Karpas-422 (cell line): ENCODE data around the gene THOC2. TPM values are rescaled to one million over a fixed set of nuclear protein-coding genes. Genes with fewer than 3 reads are reported as not detected.
"Not testable (repeated sequence)": the region's sequence is repeated elsewhere in the genome, so short reads cannot be mapped to it uniquely, and the experiment has no call there.

ENCODE experiments used
- DNase-seq: peaks from one replicate; pipeline ENCODE4 v3.0.0-alpha.2; 2015
- H2AFZ ChIP-seq: fragments of 200-600 bp; sonication (generic); 2 replicates; pipeline ENCODE4 v1.6.1; 2014; ENCODE audit warnings: antibody characterized with exemption, low read length, mixed read lengths
- H3K27ac ChIP-seq: fragments of 200-600 bp; sonication (generic); 2 replicates; pipeline ENCODE4 v1.5.1; 2014; ENCODE audit warnings: mild to moderate bottlenecking, low read length, moderate library complexity
- H3K27me3 ChIP-seq: fragments of 200-600 bp; sonication (generic); 2 replicates; pipeline ENCODE4 v1.6.1; 2014; ENCODE audit warnings: low read length, mixed read lengths
- H3K36me3 ChIP-seq: fragments of 200-600 bp; sonication (generic); 2 replicates; pipeline ENCODE4 v1.6.1; 2014; ENCODE audit warnings: low read length, mixed read lengths; ENCODE audit not compliant: insufficient read depth
- H3K4me1 ChIP-seq: fragments of 200-600 bp; sonication (generic); 2 replicates; pipeline ENCODE4 v1.6.1; 2014; ENCODE audit warnings: mild to moderate bottlenecking, low read length, mixed read lengths
- H3K4me2 ChIP-seq: fragments of 200-600 bp; sonication (generic); 2 replicates; pipeline ENCODE4 v1.6.1; 2014; ENCODE audit warnings: low read length, low read depth, mild to moderate bottlenecking; ENCODE audit not compliant: poor library complexity, severe bottlenecking
- H3K4me3 ChIP-seq: fragments of 200-600 bp; sonication (generic); 2 replicates; pipeline ENCODE4 v1.5.1; 2014; ENCODE audit warnings: mild to moderate bottlenecking, antibody characterized with exemption, low read length, mixed read lengths
- H3K79me2 ChIP-seq: fragments of 200-600 bp; sonication (generic); 2 replicates; pipeline ENCODE4 v1.6.1; 2014; ENCODE audit warnings: mild to moderate bottlenecking, low read length, mixed read lengths
- H3K9ac ChIP-seq: fragments of 200-600 bp; sonication (generic); 2 replicates; pipeline ENCODE4 v1.6.0; 2014; ENCODE audit warnings: low read length
- H3K9me2 ChIP-seq: fragments of 200-600 bp; sonication (generic), shearing (Covaris generic); replicated peaks from 2 replicates; pipeline ENCODE4 v1.6.0; 2014; ENCODE audit warnings: mild to moderate bottlenecking, low read length, moderate library complexity; ENCODE audit not compliant: insufficient read depth
- H3K9me3 ChIP-seq: fragments of 300-700, 200-600 bp; sonication (generic); 2 replicates; pipeline ENCODE4 v1.6.1; 2014; ENCODE audit warnings: low read length, mixed read lengths
- H4K20me1 ChIP-seq: fragments of 200-600 bp; sonication (generic); 2 replicates; pipeline ENCODE4 v1.6.1; 2014; ENCODE audit warnings: mild to moderate bottlenecking, antibody characterized with exemption, low read length, low read depth; ENCODE audit not compliant: insufficient read depth
- total RNA-seq: library from RNA; depleted of rRNA; stranded (reverse); fragments of >200 nt; shearing (Covaris generic); gene quantifications from 2 replicates; pipeline ENCODE4 v1.2.3, GENCODE V29; 2014; ENCODE audit warnings: low replicate concordance

THOC2 gene
- total RNA-seq, 1 experiment from 2014 or later = 136 TPM

- not testable (repeated sequence) for H3K9ac ChIP-seq, H3K27ac ChIP-seq, H3K4me3 ChIP-seq, H3K9me3 ChIP-seq, DNase-seq, H3K9me2 ChIP-seq, H4K20me1 ChIP-seq, H3K4me2 ChIP-seq, H3K4me1 ChIP-seq, H2AFZ ChIP-seq, H3K27me3 ChIP-seq
- Histone ChIP-seq H3K79me2 (peaks cover 21% of the 10 kb centered on the region), H3K36me3 (peaks cover 34% of the 10 kb centered on the region)
Measured at GRCh38 chrX:123679733-123680460, 53.0 kb downstream of the THOC2 start.

GRCh38 chrX:123675154-123675553 lies 57.7 kb downstream of the THOC2 start:
- H2AFZ ChIP-seq = no peak overlapping the region
- no peak overlapping the region for H3K4me2 ChIP-seq
- no peaks in the 10 kb centered on the region for H4K20me1 ChIP-seq
- H3K4me3 ChIP-seq = no peak overlapping the region
- H3K27ac ChIP-seq = no peak overlapping the region
- peaks cover 10% of the 10 kb centered on the region; the same call in 1 of the 2 replicates for H3K79me2 ChIP-seq
- H3K27me3 ChIP-seq = no peaks in the 10 kb centered on the region
- no peak for DNase-seq
- H3K9me2 ChIP-seq = no peaks in the 10 kb centered on the region
- H3K9ac ChIP-seq = no peak overlapping the region
- peaks cover 37% of the 10 kb centered on the region for H3K36me3 ChIP-seq
- no peaks in the 10 kb centered on the region for H3K4me1 ChIP-seq
- H3K9me3 ChIP-seq = no peaks in the 10 kb centered on the region; the same call in 1 of the 2 replicates

- Histone ChIP-seq H3K9me3 (no peaks in the 10 kb centered on the region; the same call in 1 of the 2 replicates), H3K9me2 (no peaks in the 10 kb centered on the region), H2AFZ (no peak overlapping the region), H3K4me2 (no peak overlapping the region), H3K4me3 (no peak overlapping the region), H3K79me2 (peaks cover 10% of the 10 kb centered on the region; the same call in 1 of the 2 replicates), H3K36me3 (peaks cover 34% of the 10 kb centered on the region), H3K4me1 (no peaks in the 10 kb centered on the region), H4K20me1 (no peaks in the 10 kb centered on the region), H3K27me3 (no peaks in the 10 kb centered on the region), H3K9ac (no peak overlapping the region), H3K27ac (no peak overlapping the region)
- no peak for DNase-seq
Measured at GRCh38 chrX:123673813-123674212, 59.0 kb downstream of the THOC2 start.

GRCh38 chrX:123665197-123665596 lies 67.7 kb downstream of the THOC2 start:
- Histone ChIP-seq H3K79me2 (peaks cover 16% of the 10 kb centered on the region), H3K9me3 (no peaks in the 10 kb centered on the region), H3K4me1 (no peaks in the 10 kb centered on the region), H3K9me2 (no peaks in the 10 kb centered on the region), H3K4me2 (no peak overlapping the region), H2AFZ (no peak overlapping the region), H3K9ac (no peak overlapping the region), H3K4me3 (no peak overlapping the region), H3K27ac (no peak overlapping the region), H3K36me3 (peaks cover 36% of the 10 kb centered on the region; the same call in 1 of the 2 replicates), H4K20me1 (no peaks in the 10 kb centered on the region), H3K27me3 (no peaks in the 10 kb centered on the region)
- DNase-seq = no peak

- not testable (repeated sequence) for H3K9me2 ChIP-seq, DNase-seq, H2AFZ ChIP-seq, H3K27ac ChIP-seq, H3K4me3 ChIP-seq, H3K27me3 ChIP-seq, H3K4me2 ChIP-seq, H3K4me1 ChIP-seq, H3K9me3 ChIP-seq, H4K20me1 ChIP-seq, H3K9ac ChIP-seq
- H3K79me2 ChIP-seq = peaks cover 21% of the 10 kb centered on the region
- H3K36me3 ChIP-seq = peaks cover 36% of the 10 kb centered on the region; the same call in 1 of the 2 replicates
Measured at GRCh38 chrX:123664467-123665167, 68.2 kb downstream of the THOC2 start.

GRCh38 chrX:123663720-123664119 lies 69.1 kb downstream of the THOC2 start:
- not testable (repeated sequence) for H2AFZ ChIP-seq, H3K27me3 ChIP-seq, H3K27ac ChIP-seq, DNase-seq, H3K4me3 ChIP-seq, H3K9ac ChIP-seq, H3K9me2 ChIP-seq, H4K20me1 ChIP-seq, H3K4me2 ChIP-seq, H3K4me1 ChIP-seq, H3K9me3 ChIP-seq
- H3K79me2 ChIP-seq = peaks cover 21% of the 10 kb centered on the region
- peaks cover 34% of the 10 kb centered on the region; the same call in 1 of the 2 replicates for H3K36me3 ChIP-seq

GRCh38 chrX:123656507-123656906 lies 76.3 kb downstream of the THOC2 start:
- H4K20me1 ChIP-seq, H3K4me1 ChIP-seq, DNase-seq, H2AFZ ChIP-seq, H3K4me2 ChIP-seq, H3K9me2 ChIP-seq, H3K9me3 ChIP-seq, H3K9ac ChIP-seq, H3K27me3 ChIP-seq, H3K36me3 ChIP-seq, H3K27ac ChIP-seq, H3K4me3 ChIP-seq: not testable (repeated sequence)
- peaks cover 25% of the 10 kb centered on the region for H3K79me2 ChIP-seq

- not testable (repeated sequence) for H3K4me1 ChIP-seq, H3K36me3 ChIP-seq, H3K9ac ChIP-seq, H3K27ac ChIP-seq, H4K20me1 ChIP-seq, H3K27me3 ChIP-seq, H3K9me2 ChIP-seq, H3K4me3 ChIP-seq, DNase-seq, H2AFZ ChIP-seq, H3K4me2 ChIP-seq, H3K9me3 ChIP-seq
- H3K79me2 ChIP-seq = peaks cover 26% of the 10 kb centered on the region
Measured at GRCh38 chrX:123648811-123649181, 84.1 kb downstream of the THOC2 start.
